Peyer's patch (tissue), 4 donors: Measurements from ENCODE around the gene TPM1.

Experiments used
- CTCF ChIP-seq, 6 experiments: fragments of 450-650 bp in 4 of 6; fragments of 200-600 bp in 2 of 6; sonication (generic) in 1 of 6; IDR thresholded peaks; one replicate each; pipeline ENCODE4 v1.5.1; 2017 to 2019; ENCODE audit warnings: antibody characterized with exemption in 6 of 6, mild to moderate bottlenecking in 3 of 6, moderate library complexity in 1 of 6
- POLR2A ChIP-seq, 2 donors: fragments of 450-650 bp; IDR thresholded peaks; one replicate each; pipeline ENCODE4 v1.5.1; 2017; ENCODE audit warnings: antibody characterized with exemption in 2 of 2, mild to moderate bottlenecking in 2 of 2, moderate library complexity in 2 of 2

- no peak for TF ChIP-seq CTCF (IDR thresholded peaks at IDR 0.05)
- no peak for TF ChIP-seq POLR2A (IDR thresholded peaks at IDR 0.05)
These were observed 17.1 kb upstream of the TPM1 start for GRCh38 chr15:63025460-63025859.
